PC-3 (cell line): Measurements from ENCODE around the gene ERCC4.

Experiments
- CTCF ChIP-seq: fragments of 300-600 bp; sonication (generic); conservative IDR thresholded peaks from 2 replicates; pipeline ENCODE4 v1.5.1; 2017; ENCODE audit warnings: antibody characterized with exemption, low read depth, mild to moderate bottlenecking, low read length
- EZH2phosphoT487 ChIP-seq: fragments of 300-600 bp; sonication (generic); IDR thresholded peaks from 2 replicates; pipeline ENCODE4 v1.6.1; 2018; ENCODE audit warnings: mild to moderate bottlenecking, antibody characterized with exemption, low read length, borderline replicate concordance

- TF ChIP-seq EZH2phosphoT487 (no peak), CTCF (no peak)
Measured at GRCh38 chr16:13997933-13998332, 78.0 kb downstream of the ERCC4 start.
